Parathyroid adenoma (tissue), 2 donors: ENCODE measurements around the gene F13B.

Source experiments
- H2AFZ ChIP-seq: fragments of 300-600 bp; sonication (generic); one replicate; pipeline ENCODE4 v1.7.0; 2017; ENCODE audit warnings: antibody characterized with exemption, mild to moderate bottlenecking
- H3K27ac ChIP-seq: fragments of 300-600 bp; sonication (generic); one replicate; pipeline ENCODE4 v1.7.0; 2017
- H3K27me3 ChIP-seq: fragments of 300-600 bp; sonication (generic); one replicate; pipeline ENCODE4 v1.7.0; 2017; ENCODE audit warnings: low read length; ENCODE audit not compliant: control insufficient read depth, insufficient read depth
- H3K36me3 ChIP-seq: fragments of 300-600 bp; sonication (generic); one replicate; pipeline ENCODE4 v1.7.0; 2017; ENCODE audit warnings: low read length; ENCODE audit not compliant: control insufficient read depth, insufficient read depth
- H3K4me1 ChIP-seq: fragments of 300-600 bp; sonication (generic); one replicate; pipeline ENCODE4 v1.7.0; 2017; ENCODE audit warnings: control low read depth
- H3K4me2 ChIP-seq: fragments of 300-600 bp; sonication (generic); one replicate; pipeline ENCODE4 v1.7.0; 2017; ENCODE audit warnings: low read length
- H3K4me3 ChIP-seq: fragments of 300-600 bp; sonication (generic); one replicate; pipeline ENCODE4 v1.7.0; 2017; ENCODE audit warnings: low read depth, low read length
- H3K79me2 ChIP-seq: fragments of 300-600 bp; sonication (generic); one replicate; pipeline ENCODE4 v1.7.0; 2017; ENCODE audit warnings: control low read depth
- H3K9ac ChIP-seq: fragments of 300-600 bp; sonication (generic); one replicate; pipeline ENCODE4 v1.7.0; 2017; ENCODE audit warnings: mild to moderate bottlenecking
- H3K9me3 ChIP-seq: fragments of 300-600 bp; sonication (generic); one replicate; pipeline ENCODE4 v1.7.0; 2017; ENCODE audit warnings: low read length; ENCODE audit not compliant: control insufficient read depth
- TF ChIP-seq, protein P1 (sequence below): fragments of 300-600 bp; sonication (generic); IDR thresholded peaks from one replicate; pipeline ENCODE4 v1.7.0; 2017; ENCODE audit warnings: antibody characterized with exemption, mild to moderate bottlenecking
- donor health status: primary hyperparathyroidism.

F13B gene

GRCh38 chr1:197080323-197080722, 13.3 kb upstream of the F13B start:
- TF ChIP-seq, protein P1, sequence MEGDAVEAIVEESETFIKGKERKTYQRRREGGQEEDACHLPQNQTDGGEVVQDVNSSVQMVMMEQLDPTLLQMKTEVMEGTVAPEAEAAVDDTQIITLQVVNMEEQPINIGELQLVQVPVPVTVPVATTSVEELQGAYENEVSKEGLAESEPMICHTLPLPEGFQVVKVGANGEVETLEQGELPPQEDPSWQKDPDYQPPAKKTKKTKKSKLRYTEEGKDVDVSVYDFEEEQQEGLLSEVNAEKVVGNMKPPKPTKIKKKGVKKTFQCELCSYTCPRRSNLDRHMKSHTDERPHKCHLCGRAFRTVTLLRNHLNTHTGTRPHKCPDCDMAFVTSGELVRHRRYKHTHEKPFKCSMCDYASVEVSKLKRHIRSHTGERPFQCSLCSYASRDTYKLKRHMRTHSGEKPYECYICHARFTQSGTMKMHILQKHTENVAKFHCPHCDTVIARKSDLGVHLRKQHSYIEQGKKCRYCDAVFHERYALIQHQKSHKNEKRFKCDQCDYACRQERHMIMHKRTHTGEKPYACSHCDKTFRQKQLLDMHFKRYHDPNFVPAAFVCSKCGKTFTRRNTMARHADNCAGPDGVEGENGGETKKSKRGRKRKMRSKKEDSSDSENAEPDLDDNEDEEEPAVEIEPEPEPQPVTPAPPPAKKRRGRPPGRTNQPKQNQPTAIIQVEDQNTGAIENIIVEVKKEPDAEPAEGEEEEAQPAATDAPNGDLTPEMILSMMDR = no peak
- H3K36me3 ChIP-seq = no peaks in the 10 kb centered on the region
- no peaks in the 10 kb centered on the region for H3K79me2 ChIP-seq
- H3K4me3 ChIP-seq = no peak overlapping the region
- no peaks in the 10 kb centered on the region for H3K27me3 ChIP-seq
- H3K4me1 ChIP-seq = no peaks in the 10 kb centered on the region
- no peak overlapping the region for H3K27ac ChIP-seq
- H3K9me3 ChIP-seq = no peaks in the 10 kb centered on the region
- H3K4me2 ChIP-seq = no peak overlapping the region
- no peak overlapping the region for H2AFZ ChIP-seq
- H3K9ac ChIP-seq = no peak overlapping the region

DNA sequence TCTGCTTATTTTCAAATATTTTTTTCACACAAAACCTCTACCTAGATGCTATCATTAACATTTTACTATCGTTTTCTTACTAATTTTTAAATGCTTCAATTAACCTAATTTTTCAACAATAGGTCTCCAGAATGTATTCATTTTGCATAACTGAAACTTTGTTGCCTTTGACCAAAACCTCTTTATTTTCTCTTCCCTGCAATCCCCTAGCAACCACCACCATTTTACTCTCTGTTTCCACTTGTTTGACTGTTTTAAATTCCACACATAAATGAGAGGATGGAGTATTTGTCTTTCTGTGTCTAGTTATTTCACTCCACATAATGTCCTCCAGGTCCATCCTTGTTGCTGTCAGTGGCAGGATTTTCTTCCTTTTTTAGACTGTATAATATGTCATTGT, 9.5 kb upstream of the F13B start:
- no peak overlapping the region for H3K4me2 ChIP-seq
- no peaks in the 10 kb centered on the region for H3K79me2 ChIP-seq
- H3K36me3 ChIP-seq = no peaks in the 10 kb centered on the region
- TF ChIP-seq, protein P1 = no peak
- H2AFZ ChIP-seq = no peak overlapping the region
- H3K27ac ChIP-seq = no peak overlapping the region
- H3K9me3 ChIP-seq = no peaks in the 10 kb centered on the region
- no peaks in the 10 kb centered on the region for H3K27me3 ChIP-seq
- no peak overlapping the region for H3K4me3 ChIP-seq
- H3K9ac ChIP-seq = no peak overlapping the region
- H3K4me1 ChIP-seq = no peaks in the 10 kb centered on the region

DNA sequence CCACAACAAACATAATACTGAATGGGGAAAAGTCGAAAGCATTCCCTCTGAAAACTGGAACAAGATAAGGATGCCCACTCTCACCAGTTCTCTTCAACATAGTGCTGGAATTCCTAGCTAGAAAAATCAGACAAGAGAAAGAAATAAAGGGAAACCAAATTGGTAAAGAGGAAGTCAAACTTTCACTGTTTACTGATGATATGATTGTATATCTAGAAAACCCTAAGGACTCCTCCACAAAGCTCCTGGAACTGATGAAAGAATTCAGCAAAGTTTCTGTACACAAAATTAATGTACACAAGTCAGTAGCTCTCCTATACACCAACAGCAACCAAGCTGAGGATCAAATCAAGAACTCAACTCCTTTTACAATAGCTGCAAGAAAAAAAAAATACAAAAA, 6.9 kb upstream of the F13B start:
- TF ChIP-seq, protein P1 = no peak
- no peak overlapping the region for H2AFZ ChIP-seq

DNA sequence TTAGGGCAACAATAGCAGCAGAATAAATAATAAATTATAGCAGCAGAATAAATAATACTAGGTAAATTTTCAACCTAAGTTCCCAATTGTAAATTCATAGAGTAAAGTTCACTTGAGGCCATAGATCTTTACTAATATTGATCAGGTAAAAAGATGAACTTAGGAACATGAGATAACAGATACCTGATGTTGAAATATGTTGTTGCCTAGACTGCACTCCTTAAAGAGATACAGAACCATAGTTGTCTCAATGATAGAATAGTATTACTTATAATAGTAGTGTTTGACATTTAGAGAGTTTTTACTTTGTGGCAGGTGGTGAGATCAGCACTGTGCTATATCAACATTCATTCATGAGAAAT, 378 bp upstream of the F13B start:
- Histone ChIP-seq H3K27me3 (no peaks in the 10 kb centered on the region), H3K27ac (no peak overlapping the region), H3K4me1 (no peaks in the 10 kb centered on the region), H3K4me3 (no peak overlapping the region), H3K9ac (no peak overlapping the region), H2AFZ (no peak overlapping the region), H3K79me2 (no peaks in the 10 kb centered on the region), H3K36me3 (no peaks in the 10 kb centered on the region), H3K4me2 (no peak overlapping the region), H3K9me3 (no peaks in the 10 kb centered on the region)
- TF ChIP-seq, protein P1 = no peak

More for the DNA sequence above, 6.9 kb upstream of the F13B start:
- H3K4me1 ChIP-seq = no peaks in the 10 kb centered on the region
- H3K36me3 ChIP-seq = no peaks in the 10 kb centered on the region
- H3K9ac ChIP-seq = no peak overlapping the region
- H3K79me2 ChIP-seq = no peaks in the 10 kb centered on the region
- H3K9me3 ChIP-seq = no peaks in the 10 kb centered on the region
- no peak overlapping the region for H3K4me3 ChIP-seq
- no peak overlapping the region for H3K27ac ChIP-seq
- H3K27me3 ChIP-seq = no peaks in the 10 kb centered on the region
- no peak overlapping the region for H3K4me2 ChIP-seq

- H3K27ac ChIP-seq = no peak overlapping the region
- H3K9ac ChIP-seq = no peak overlapping the region
- no peak overlapping the region for H3K4me3 ChIP-seq
- H3K36me3 ChIP-seq = no peaks in the 10 kb centered on the region
- TF ChIP-seq, protein P1 = no peak
- no peaks in the 10 kb centered on the region for H3K4me1 ChIP-seq
- no peaks in the 10 kb centered on the region for H3K27me3 ChIP-seq
- no peaks in the 10 kb centered on the region for H3K9me3 ChIP-seq
- no peaks in the 10 kb centered on the region for H3K79me2 ChIP-seq
- no peak overlapping the region for H2AFZ ChIP-seq
- H3K4me2 ChIP-seq = no peak overlapping the region
Measured at GRCh38 chr1:197066277-197066676, 783 bp downstream of the F13B start.
